Left lung (tissue), 10 donors: Measurements from ENCODE around the gene MACROD2. TPM values are rescaled to one million over a fixed set of nuclear protein-coding genes. Genes with fewer than 3 reads are reported as not detected.

Experiments used
- ATAC-seq: fragments of 200-7000 bp; cut with Tn5 transposase; one replicate; pipeline ENCODE4 v1.9.1; 2020; ENCODE audit warnings: moderate library complexity
- DNase-seq, 4 donors: peaks; one replicate each; pipeline ENCODE4 v3.0.0-alpha.2; 2013 to 2020
- H3K27ac ChIP-seq, 2 donors: fragments of 200-600 bp; sonication (generic) in 1 of 2; one replicate each; pipeline versions ENCODE4 v1.5.0 to v1.8.0; 2020 to 2021
- H3K27me3 ChIP-seq, 2 donors: fragments of 200-600 bp; sonication (generic) in 1 of 2; one replicate each; pipeline versions ENCODE4 v1.5.0 to v1.8.0; 2020 to 2021
- H3K36me3 ChIP-seq, 2 donors: fragments of 200-600 bp; sonication (generic) in 1 of 2; one replicate each; pipeline versions ENCODE4 v1.5.0 to v1.8.0; 2020 to 2021
- H3K4me1 ChIP-seq, 2 donors: fragments of 200-600 bp; one replicate each; pipeline ENCODE4 v1.8.0; 2021
- H3K4me3 ChIP-seq, 2 donors: fragments of 200-600 bp; sonication (generic) in 1 of 2; one replicate each; pipeline versions ENCODE4 v1.5.0 to v1.8.0; 2020 to 2021; ENCODE audit warnings: mild to moderate bottlenecking in 1 of 2
- H3K9me3 ChIP-seq, 2 donors: fragments of 200-600 bp; sonication (generic) in 1 of 2; one replicate each; pipeline versions ENCODE4 v1.5.0 to v1.8.0; 2020 to 2021
- CTCF ChIP-seq, 2 donors: fragments of 200-600 bp; sonication (generic) in 1 of 2; IDR thresholded peaks; one replicate each; pipeline versions ENCODE4 v1.5.0 to v1.8.0; 2021; ENCODE audit warnings: antibody characterized with exemption in 2 of 2
- intact Hi-C, 2 donors: fragments of 100-400 bp; cut with DNase I; formaldehyde crosslinking; loops; one replicate each; pipeline versions ENCODE4 v1.11.2 to v1.14.2; 2022
- polyA plus RNA-seq, 6 donors: library from polyadenylated mRNA; unstranded; fragments of 120-200 nt; gene quantifications; one replicate each; pipeline ENCODE4 v1.2.1, GENCODE V29; 2013; ENCODE audit not compliant: insufficient read length in 6 of 6
- total RNA-seq, 2 donors: library from RNA; stranded (reverse); fragmentation: NEBNext Ultra II Directional; extraction: Animal tissue kit (Norgen Biotek cat#: 25700); gene quantifications; one replicate each; pipeline ENCODE4 v1.2.1, GENCODE V29; 2021
- donor health status: DM: no; HTN: yes; CAD: no.
- donor health status: DM: no; HTN: no; CAD: no.

Gene MACROD2
- total and polyA plus RNA-seq, 8 donors = 6.1 to 23.6 (median 8.9) TPM

- no peak for TF ChIP-seq CTCF (IDR thresholded peaks at IDR 0.05)
- no peak overlapping the region for H3K27ac ChIP-seq
- H3K9me3 ChIP-seq = no peaks in the 10 kb centered on the region
- H3K4me3 ChIP-seq = no peak overlapping the region
- intact Hi-C loops = no loop called here
- ATAC-seq (no peak), DNase-seq (peak in 1 of 4 donors; percentile 29)
- no peaks in the 10 kb centered on the region for H3K36me3 ChIP-seq
- no peaks in the 10 kb centered on the region for H3K4me1 ChIP-seq
- H3K27me3 ChIP-seq = no peaks in the 10 kb centered on the region
Observed at GRCh38 chr20:15902493-15902892, 1907.2 kb downstream of the MACROD2 start.

- no peaks in the 10 kb centered on the region for H3K36me3 ChIP-seq
- no peaks in the 10 kb centered on the region for H3K27me3 ChIP-seq
- no peaks in the 10 kb centered on the region for H3K4me1 ChIP-seq
- H3K4me3 ChIP-seq = no peak overlapping the region
- DNase-seq (no peak), ATAC-seq (no peak)
- no peak overlapping the region for H3K27ac ChIP-seq
- H3K9me3 ChIP-seq = no peaks in the 10 kb centered on the region
- TF ChIP-seq CTCF (IDR thresholded peaks at IDR 0.05) = no peak
- intact Hi-C loops = no loop called here
Observed at GRCh38 chr20:15905661-15906060, 1910.3 kb downstream of the MACROD2 start.

- TF ChIP-seq CTCF (IDR thresholded peaks at IDR 0.05) = no peak
- Histone ChIP-seq H3K4me3 (no peak overlapping the region), H3K27ac (no peak overlapping the region), H3K4me1 (no peaks in the 10 kb centered on the region), H3K27me3 (no peaks in the 10 kb centered on the region), H3K9me3 (no peaks in the 10 kb centered on the region), H3K36me3 (no peaks in the 10 kb centered on the region)
- DNase-seq (no peak), ATAC-seq (no peak)
- intact Hi-C loops = no loop called here
Observed at GRCh38 chr20:15909995-15910394, 1914.7 kb downstream of the MACROD2 start.

GRCh38 chr20:15911581-15911980 is 1916.3 kb downstream of the MACROD2 start:
- no peak for TF ChIP-seq CTCF (IDR thresholded peaks at IDR 0.05)
- Histone ChIP-seq H3K4me1 (no peaks in the 10 kb centered on the region), H3K27me3 (no peaks in the 10 kb centered on the region), H3K4me3 (no peak overlapping the region), H3K27ac (no peak overlapping the region), H3K9me3 (no peaks in the 10 kb centered on the region), H3K36me3 (no peaks in the 10 kb centered on the region)
- DNase-seq = no peak
- no peak for ATAC-seq
- intact Hi-C loops = no loop called here

- Histone ChIP-seq H3K36me3 (no peaks in the 10 kb centered on the region), H3K9me3 (no peaks in the 10 kb centered on the region), H3K4me1 (no peaks in the 10 kb centered on the region), H3K27ac (no peak overlapping the region), H3K27me3 (no peaks in the 10 kb centered on the region), H3K4me3 (no peak overlapping the region)
- DNase-seq = peak in 1 of 4 donors; percentile 13
- intact Hi-C loops = no loop called here
- no peak for ATAC-seq
- no peak for TF ChIP-seq CTCF (IDR thresholded peaks at IDR 0.05)
Observed at GRCh38 chr20:15913391-15914025, 1918.2 kb downstream of the MACROD2 start.
